Smooth muscle cell of the brain vasculature (primary cell): Measurements from ENCODE around the gene PIMREG.

ENCODE experiments used
- DNase-seq: peaks from one replicate; pipeline ENCODE4 v3.0.0-alpha.2; 2012; ENCODE audit warnings: low read depth, low spot score

The PIMREG gene

DNA sequence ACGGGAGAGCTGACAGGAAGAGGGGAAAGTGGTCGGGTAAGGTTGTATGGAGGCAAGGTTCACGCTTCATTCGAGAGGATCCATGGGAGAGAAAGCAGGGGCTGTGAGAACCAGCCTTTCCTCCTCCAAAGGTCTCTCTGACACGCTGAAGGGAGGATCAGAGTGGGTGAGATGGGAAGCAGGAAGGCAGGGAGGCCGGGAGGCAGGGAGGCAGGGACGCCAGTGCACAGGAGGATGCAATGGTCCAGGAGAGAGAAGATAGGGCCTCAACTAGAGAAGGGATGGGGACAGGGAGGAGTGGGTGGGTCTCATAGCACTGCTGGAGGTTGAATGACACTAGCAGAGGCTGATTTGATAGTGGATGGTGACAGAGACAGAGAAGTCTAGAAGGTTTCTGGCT is 54.1 kb downstream of the PIMREG start:
- DNase-seq = no peak

DNA sequence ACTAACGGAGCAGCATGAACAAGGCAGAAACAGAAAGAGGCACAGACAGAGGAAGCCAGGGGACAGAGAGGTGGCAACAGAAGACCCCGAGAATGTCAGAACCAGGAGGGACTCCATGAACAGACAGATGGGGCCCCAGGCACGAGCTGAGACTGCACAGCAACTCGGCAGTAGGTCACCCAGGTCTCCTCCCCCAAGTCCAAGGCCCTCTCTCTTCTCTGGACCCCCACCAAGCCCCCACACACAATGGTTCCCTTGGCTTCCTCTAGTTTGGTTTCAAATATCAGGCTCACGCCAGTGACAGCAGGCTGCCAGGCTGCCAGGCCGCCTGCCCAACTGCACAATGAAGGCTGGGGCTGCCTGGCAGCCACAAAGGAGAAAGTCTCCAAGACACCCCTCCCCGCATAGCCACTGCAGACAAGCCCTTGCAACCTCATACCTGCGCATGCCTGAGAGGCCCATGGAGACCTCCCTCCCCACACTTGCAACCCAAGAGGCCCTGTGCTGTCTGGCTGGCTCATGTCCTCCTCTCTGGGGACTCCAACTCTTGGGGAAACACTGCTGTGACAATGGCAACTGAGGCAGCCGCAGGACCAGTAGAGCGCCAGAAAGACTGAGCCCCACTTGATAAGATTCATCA is 54.8 kb downstream of the PIMREG start:
- no peak for DNase-seq
